ENCODE data around the gene PTGS1.
A peak's percentile ranks its signal among the peaks of the same experiment; 100 is the strongest.

PTGS1 gene

GRCh38 chr9:122366074-122366660, 4.7 kb upstream of the PTGS1 start:
- Histone ChIP-seq H3K4me2 (peak overlapping the region in 10 of 11 experiments; percentile 7 to 49 (median 26); a peak in 16 of 22 replicates), H3K9me3 (replicated peaks in 1 of 11) (peaks cover 0 to 5% (median 0%) of the 10 kb centered on the region in 11 experiments; a peak in 1 of 22 replicates), H3K36me3 (no peaks in the 10 kb centered on the region), H4K20me1 (no peaks in the 10 kb centered on the region), H3K27ac (no peak overlapping the region), H3K4me3 (no peak overlapping the region), H3K9ac (no peak overlapping the region), H3K4me1 (peaks cover 15 to 43% (median 35%) of the 10 kb centered on the region in 10 experiments), H3K27me3 (no peaks in the 10 kb centered on the region)
- no peak for TF ChIP-seq Cebpa-rat (IDR thresholded peaks at IDR 0.05)

GRCh38 chr9:122367065-122367464, 3.8 kb upstream of the PTGS1 start:
- Histone ChIP-seq H3K4me2 (peak overlapping the region in 7 of 11 experiments; percentile 1 to 41 (median 26); a peak in 10 of 22 replicates), H3K4me3 (no peak overlapping the region), H3K9me3 (replicated peaks in 1 of 11) (peaks cover 0 to 5% (median 0%) of the 10 kb centered on the region in 11 experiments; a peak in 1 of 22 replicates), H3K27ac (no peak overlapping the region), H4K20me1 (no peaks in the 10 kb centered on the region), H3K4me1 (peaks cover 21 to 51% (median 44%) of the 10 kb centered on the region in 10 experiments), H3K9ac (no peak overlapping the region), H3K27me3 (no peaks in the 10 kb centered on the region), H3K36me3 (no peaks in the 10 kb centered on the region)
- TF ChIP-seq Cebpa-rat (IDR thresholded peaks at IDR 0.05) = no peak

GRCh38 chr9:122367774-122368460, 2.9 kb upstream of the PTGS1 start:
- Histone ChIP-seq H3K27me3 (no peaks in the 10 kb centered on the region), H3K9ac (no peak overlapping the region), H3K9me3 (replicated peaks in 1 of 11) (peaks cover 0 to 5% (median 0%) of the 10 kb centered on the region in 11 experiments; a peak in 1 of 22 replicates), H3K4me2 (peak overlapping the region in 5 of 11 experiments; percentile 1 to 41 (median 21); a peak in 2 of 22 replicates), H3K27ac (no peak overlapping the region), H4K20me1 (peaks cover 0 to 1% (median 0%) of the 10 kb centered on the region in 11 experiments; a peak in 2 of 22 replicates), H3K36me3 (no peaks in the 10 kb centered on the region), H3K4me3 (no peak overlapping the region), H3K4me1 (peaks cover 30 to 56% (median 48%) of the 10 kb centered on the region in 10 experiments)
- no peak for TF ChIP-seq Cebpa-rat (IDR thresholded peaks at IDR 0.05)

- Histone ChIP-seq H3K27ac (no peak overlapping the region), H3K36me3 (no peaks in the 10 kb centered on the region), H3K9ac (no peak overlapping the region), H3K4me3 (no peak overlapping the region), H3K9me3 (replicated peaks in 1 of 11) (peaks cover 0 to 5% (median 0%) of the 10 kb centered on the region in 11 experiments; a peak in 1 of 22 replicates), H4K20me1 (peaks cover 0 to 9% (median 0%) of the 10 kb centered on the region in 11 experiments; a peak in 3 of 22 replicates), H3K27me3 (no peaks in the 10 kb centered on the region), H3K4me2 (no peak overlapping the region), H3K4me1 (peaks cover 37 to 63% (median 54%) of the 10 kb centered on the region in 10 experiments)
- no peak for TF ChIP-seq Cebpa-rat (IDR thresholded peaks at IDR 0.05)
These were observed 2.2 kb upstream of the PTGS1 start for GRCh38 chr9:122368642-122369041.

DNA sequence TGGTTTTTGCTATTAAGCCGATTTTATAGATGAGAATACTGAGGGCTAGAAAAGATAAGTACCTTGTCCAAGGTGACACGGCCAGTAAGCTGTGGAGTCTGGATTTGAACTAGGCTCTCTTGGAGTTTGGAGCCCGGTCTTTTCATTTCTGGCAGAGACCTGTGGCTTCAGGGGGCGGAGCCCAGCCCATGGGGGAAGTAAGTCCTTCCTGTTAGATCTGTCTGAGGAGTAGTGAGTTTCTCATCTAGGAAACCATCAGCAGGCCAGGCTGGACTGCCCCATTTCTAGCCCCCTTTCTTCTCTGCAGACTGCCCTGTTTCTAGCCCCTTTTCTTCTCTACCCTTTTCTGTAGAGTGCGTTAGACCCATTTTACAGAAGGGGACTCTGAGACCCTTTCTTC, 521 bp upstream of the PTGS1 start:
- Histone ChIP-seq H3K4me2 (peak overlapping the region; percentile 85 to 96 (median 92)), H3K27me3 (no peaks in the 10 kb centered on the region), H3K4me3 (peak overlapping the region; percentile 44 to 78 (median 60); a peak in 19 of 20 replicates), H3K9ac (peak overlapping the region; percentile 23 to 78 (median 72); a peak in 16 of 22 replicates), H4K20me1 (peaks cover 0 to 19% (median 0%) of the 10 kb centered on the region in 11 experiments; a peak in 3 of 22 replicates), H3K27ac (peak overlapping the region in 9 of 11 experiments; percentile 44 to 76 (median 63); a peak in 16 of 22 replicates), H3K4me1 (peaks cover 47 to 68% (median 60%) of the 10 kb centered on the region in 10 experiments), H3K9me3 (replicated peaks in 1 of 11) (peaks cover 0 to 5% (median 0%) of the 10 kb centered on the region in 11 experiments; a peak in 1 of 22 replicates), H3K36me3 (0 out of 22 replicates have a peak, but pooled peaks cover 0 to 5% (median 0%) of the 10 kb centered on the region in 11 experiments)
- no peak for TF ChIP-seq Cebpa-rat (IDR thresholded peaks at IDR 0.05)

DNA sequence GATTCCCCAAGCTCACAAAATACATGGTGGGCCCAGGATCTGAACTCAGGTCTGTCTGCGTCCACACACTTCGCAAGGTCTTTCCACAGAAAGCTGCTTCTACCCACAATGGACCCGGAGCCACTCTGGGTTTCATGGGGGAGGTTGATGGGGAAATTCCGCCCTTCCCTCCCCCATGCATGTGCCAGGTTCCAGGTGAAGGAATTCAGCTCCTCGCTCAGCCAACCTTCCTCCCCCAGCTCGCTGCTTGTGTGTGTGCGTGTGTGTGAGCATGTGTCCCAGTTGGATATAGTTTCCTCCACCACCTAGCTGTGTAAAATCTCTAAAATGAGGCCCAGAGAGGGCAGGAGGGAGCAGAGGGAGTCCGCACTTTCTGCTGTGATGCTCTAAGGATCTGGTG, 1.0 kb downstream of the PTGS1 start:
- peak overlapping the region in 7 of 10 experiments; percentile 58 to 78 (median 66); a peak in 13 of 20 replicates for H3K4me3 ChIP-seq

DNA sequence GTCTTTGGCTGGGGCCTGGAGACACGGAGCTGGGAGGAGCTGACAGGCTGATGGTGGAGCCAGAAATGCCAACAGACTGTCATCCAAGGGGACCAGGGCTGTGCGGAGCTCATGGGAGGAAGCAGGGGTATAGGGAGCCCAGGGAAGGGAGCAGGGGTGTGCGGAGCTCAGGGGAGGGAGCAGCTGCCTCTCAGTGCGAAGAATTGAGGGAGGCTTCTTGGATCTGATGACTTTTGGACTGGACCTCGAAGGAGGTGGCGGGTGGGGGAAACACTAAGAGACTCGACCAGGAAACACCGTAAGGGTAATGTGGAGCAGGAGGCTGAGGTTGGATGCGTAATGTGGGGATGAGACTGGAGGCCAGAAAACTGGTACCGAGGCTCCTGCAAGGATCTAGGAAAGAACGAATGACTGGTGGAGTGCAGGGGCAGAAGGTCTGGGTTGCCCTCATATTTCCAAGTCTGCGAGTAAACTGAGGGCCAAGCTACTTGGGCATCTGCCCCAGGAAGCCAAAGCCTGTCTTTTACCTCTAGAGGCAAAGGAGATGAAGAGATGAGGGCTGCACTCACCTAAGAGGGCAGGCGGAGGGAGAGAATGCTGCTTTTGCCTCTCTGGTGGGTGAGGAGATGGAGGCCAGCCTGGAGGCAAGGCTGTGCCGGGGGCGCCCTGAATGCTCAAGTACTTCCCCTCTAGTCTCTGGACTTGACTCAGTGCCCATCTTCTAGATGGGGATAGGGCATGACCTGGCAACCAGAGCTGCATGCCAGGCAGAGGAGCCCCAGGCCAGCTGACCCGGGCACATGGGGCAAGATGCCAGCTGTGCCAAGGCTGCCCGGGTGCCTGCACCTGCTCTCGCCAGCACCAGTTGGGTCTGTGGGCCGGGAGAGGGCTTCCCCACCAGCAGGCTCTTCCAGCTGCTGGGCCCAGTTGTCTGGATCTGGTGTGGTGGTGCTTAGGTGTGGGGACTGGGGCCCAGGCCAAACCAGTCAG, 2.3 kb downstream of the PTGS1 start:
- Histone ChIP-seq H3K4me1 (peaks cover 52 to 78% (median 67%) of the 10 kb centered on the region in 10 experiments), H4K20me1 (peaks cover 0 to 36% (median 0%) of the 10 kb centered on the region in 11 experiments; a peak in 3 of 22 replicates), H3K4me3 (no peak overlapping the region), H3K9me3 (replicated peaks in 1 of 11) (peaks cover 0 to 5% (median 0%) of the 10 kb centered on the region in 11 experiments; a peak in 1 of 22 replicates), H3K9ac (no peak overlapping the region), H3K36me3 (peaks cover 0 to 11% (median 0%) of the 10 kb centered on the region in 11 experiments; a peak in 5 of 22 replicates), H3K27me3 (no peaks in the 10 kb centered on the region), H3K4me2 (peak overlapping the region; percentile 32 to 96 (median 87); a peak in 19 of 22 replicates), H3K27ac (no peak overlapping the region)
- no peak for TF ChIP-seq Cebpa-rat (IDR thresholded peaks at IDR 0.05)

More for the DNA sequence above, 1.0 kb downstream of the PTGS1 start:
- Histone ChIP-seq H3K4me1 (peaks cover 50 to 67% (median 60%) of the 10 kb centered on the region in 10 experiments), H3K36me3 (0 out of 22 replicates have a peak, but pooled peaks cover 0 to 5% (median 0%) of the 10 kb centered on the region in 11 experiments), H3K27ac (peak overlapping the region in 4 of 11 experiments; percentile 57 to 76 (median 71); a peak in 3 of 22 replicates), H3K27me3 (no peaks in the 10 kb centered on the region), H4K20me1 (peaks cover 0 to 35% (median 0%) of the 10 kb centered on the region in 11 experiments; a peak in 3 of 22 replicates), H3K9me3 (replicated peaks in 1 of 11) (peaks cover 0 to 5% (median 0%) of the 10 kb centered on the region in 11 experiments; a peak in 1 of 22 replicates), H3K9ac (peak overlapping the region in 4 of 11 experiments; percentile 72 to 78 (median 73); a peak in 6 of 22 replicates), H3K4me2 (peak overlapping the region; percentile 85 to 96 (median 92))
- TF ChIP-seq Cebpa-rat (IDR thresholded peaks at IDR 0.05) = no peak

Measured in BLaER1 treated with 17β-estradiol and CSF1 and Interleukin-3, amounts not matched to agents 10 nM and 100 nM (cell line).